Fibroblast of skin of scalp (primary cell): ENCODE results near the gene BRINP1.

Experiments
- DNase-seq: peaks from one replicate; pipeline ENCODE4 v3.0.0-alpha.2; 2013

Gene BRINP1

DNA sequence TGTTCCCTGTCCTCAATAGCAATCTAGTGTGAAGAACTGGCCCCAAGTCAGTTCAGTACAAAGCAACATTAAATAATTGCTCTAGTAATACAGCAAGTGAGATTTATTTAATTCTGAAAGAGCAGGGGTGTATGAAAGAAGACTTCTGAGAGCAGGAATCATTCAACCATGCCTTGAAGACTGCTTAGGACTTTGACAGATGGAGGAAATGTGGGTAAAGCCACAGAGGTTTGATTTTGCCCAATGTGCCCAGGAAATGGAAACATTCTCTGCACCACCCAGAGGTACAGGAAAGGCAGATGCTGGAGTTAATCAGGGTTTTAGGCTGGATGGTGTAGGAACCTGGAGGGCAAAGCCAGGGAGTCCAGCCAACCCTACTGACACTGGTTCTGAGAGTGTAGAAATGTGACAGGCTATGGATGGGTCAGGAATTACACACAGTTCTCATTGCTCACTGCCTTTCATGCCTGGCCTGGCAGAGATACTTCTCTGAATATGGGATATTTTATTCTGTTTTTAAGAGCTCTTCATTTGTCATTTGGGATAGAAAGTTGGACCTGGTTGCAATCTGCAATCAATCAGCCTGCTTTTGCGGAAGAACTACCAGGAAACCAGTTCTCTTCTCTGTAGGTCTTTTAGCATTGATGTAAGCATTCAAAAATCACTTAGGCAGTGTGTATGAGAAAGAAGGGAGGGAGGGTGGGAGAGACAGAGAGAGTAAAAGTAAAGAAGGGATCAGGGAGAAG lies 88.3 kb downstream of the BRINP1 start:
- no peak for DNase-seq

DNA sequence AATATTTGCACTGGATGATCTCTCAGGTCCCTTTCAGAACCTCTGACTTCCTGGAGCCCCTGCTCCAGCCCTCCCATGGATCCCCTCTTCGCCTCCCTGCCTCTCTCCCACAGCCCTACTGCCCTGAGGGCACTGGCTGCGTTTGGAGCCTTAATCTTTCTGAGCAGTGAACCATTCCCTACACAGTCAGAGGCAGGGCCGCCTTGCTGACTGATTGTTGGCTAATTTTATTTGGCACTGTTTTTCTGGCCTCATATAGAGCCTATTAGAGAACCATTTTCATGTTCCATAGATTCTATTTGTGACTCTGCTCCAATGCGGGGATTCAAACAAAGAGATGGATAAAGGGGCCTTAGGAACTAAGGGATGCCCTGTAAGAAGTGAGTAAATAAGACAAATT lies 91.1 kb downstream of the BRINP1 start:
- no peak for DNase-seq

DNA sequence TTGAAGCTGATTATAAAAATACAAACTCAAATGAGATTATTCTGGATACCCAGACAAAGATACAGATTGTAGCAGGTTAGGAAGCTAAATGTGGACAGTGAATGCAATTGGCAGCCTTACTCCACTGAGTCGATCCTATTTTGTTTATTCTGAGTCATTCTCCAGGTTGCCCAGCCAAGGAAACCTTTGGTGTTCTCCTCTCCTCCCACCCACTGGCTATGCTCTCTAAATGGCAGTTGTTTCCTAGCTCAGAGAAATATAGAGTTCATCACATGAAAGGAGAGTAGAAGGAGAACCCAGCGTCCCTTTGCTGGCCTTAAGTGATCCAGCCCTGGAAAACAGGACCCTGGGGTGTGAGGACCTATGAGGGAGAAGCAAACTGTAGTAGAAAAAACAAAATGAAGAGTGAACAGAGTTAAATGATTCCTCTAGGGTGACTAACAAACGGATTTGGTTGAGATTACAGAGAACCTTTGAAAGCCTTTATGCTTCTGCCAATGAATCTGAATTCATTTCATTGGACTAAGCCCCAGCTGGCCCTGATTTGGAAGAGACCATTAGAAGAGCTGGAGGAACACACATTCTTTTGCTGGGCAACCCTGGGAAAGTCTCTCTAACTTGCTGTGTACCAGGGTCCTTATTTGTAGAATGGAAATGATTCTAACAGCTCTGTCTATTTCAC lies 95.1 kb downstream of the BRINP1 start:
- DNase-seq: no peak

DNA sequence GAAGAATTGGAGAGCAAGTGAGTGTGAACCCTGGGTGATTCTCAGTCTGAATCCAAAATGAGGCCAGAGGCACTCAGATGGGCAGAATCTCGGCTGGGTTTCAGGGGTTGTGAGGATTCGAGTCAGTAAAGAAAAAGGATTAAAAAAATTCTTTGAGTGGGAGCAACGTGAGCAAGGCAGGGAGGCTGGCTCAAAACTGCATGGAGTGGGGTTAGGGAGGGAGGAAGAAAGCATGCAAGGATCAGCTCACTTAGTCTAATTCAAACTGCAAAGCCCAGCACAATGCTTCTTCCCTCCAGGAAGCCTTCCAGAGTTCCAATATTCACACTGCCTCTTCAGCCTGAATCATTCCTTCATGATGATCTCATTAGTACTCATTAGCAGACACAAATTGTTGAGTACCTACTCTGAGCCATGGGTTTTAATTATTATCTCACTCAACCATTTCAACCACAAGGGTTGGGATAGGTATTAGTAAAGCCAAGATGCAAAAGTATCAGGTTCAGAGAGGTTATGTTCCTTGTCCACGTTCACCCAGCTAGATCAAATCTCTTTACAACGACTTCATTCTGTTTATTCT lies 95.8 kb downstream of the BRINP1 start:
- no peak for DNase-seq

DNA sequence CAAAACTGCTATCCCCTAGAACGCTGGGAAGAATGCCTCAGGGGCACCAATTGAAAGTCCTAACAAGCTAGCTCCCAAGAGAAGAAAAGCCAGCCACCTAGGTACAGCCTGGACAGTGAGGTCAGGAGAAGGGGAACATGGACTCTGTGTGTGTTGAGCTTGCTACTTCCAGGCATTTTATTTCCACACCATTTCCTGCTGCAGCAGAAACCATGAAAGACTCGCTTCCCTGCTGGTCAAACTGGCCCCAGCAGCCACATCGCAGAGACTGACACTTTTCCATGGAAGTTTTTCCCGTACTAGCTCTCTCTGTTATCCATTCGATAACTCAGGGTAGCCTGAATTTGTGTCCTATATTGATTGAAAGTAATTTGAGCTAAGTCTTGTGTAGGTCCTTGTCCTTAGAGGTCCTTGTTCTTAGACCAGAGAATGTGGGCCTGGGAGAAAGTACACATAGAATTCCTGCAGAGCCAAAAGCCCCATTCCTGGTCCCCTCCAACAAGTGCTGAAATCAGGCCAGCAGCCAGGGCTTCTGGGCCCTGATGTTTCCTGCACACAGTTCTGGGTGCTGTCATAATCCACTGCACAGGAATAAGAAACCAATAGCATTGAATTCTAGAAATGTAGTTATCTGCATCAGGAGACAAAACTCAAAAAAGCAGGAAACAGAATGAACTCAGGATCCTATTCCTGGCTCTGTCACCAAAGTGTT lies 96.6 kb downstream of the BRINP1 start:
- no peak for DNase-seq

GRCh38 chr9:119268985-119269384 lies 100.2 kb downstream of the BRINP1 start:
- DNase-seq: no peak

DNA sequence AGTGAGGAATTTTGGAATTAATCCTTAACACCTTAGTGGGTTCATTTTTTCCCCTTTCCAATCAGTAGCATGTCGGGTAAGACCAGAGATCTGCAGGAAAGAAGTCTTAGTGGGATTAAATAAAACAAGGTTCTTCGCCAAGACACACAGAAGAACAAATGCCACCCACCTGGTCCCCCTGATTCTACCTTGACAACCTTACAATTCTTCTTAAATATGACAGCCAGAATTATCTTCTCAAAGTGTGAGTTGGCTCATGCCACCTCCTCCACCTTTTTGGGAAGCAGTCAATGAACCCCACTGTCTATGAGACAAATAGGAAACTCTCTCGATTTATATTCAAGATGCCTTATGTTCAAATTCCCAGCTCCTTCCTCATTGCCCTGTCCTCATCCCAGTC lies 105.1 kb downstream of the BRINP1 start:
- no peak for DNase-seq

DNA sequence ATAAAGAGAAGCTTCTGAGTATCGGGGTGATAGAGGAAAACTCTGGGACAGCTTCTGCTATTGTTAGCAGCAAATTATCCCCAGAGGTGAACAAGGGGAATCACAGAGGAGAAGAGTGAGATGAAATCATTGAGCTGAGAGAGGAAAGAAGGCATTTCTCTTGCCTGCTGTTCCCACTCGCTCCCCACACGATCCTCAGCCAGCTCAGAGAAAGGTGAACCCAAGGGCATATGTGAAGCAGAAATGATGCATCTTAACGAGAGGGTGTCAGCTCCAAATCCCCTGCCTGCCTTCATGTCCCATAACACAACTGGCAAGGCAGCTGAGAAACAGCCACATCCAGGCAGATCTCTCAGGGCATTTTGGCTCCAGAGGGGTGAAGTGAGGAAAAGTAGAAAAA lies 111.6 kb downstream of the BRINP1 start:
- DNase-seq: no peak

GRCh38 chr9:119255116-119255515 lies 114.1 kb downstream of the BRINP1 start:
- no peak for DNase-seq

DNA sequence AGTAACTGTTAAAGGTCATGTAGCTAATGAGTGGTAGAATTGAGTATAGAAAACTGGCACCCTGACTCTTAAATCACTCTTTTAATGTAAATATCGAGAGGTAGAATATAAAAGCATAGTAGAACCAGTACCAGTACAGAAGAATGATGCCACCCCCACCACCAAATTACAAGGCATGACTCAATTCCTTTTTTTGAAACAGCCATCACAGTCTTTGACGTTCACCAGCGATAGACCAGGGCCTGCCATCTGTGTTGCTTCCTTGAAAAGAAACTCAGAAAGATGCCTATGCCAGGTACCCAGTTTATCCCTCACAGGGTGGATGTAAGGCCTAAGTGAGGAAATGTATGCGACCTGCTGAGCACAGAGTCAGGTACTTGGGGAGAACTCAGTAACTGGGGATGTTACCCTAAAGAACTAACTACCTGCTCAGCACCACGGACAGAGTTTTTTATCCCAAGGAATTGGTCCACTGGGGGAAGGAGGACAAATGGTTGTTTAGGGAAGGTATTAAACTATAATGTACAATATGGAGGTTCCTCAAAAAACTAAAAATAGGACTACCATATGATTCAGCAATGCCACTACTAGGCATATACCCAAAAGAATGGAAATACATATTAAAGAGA lies 116.5 kb downstream of the BRINP1 start:
- no peak for DNase-seq

DNA sequence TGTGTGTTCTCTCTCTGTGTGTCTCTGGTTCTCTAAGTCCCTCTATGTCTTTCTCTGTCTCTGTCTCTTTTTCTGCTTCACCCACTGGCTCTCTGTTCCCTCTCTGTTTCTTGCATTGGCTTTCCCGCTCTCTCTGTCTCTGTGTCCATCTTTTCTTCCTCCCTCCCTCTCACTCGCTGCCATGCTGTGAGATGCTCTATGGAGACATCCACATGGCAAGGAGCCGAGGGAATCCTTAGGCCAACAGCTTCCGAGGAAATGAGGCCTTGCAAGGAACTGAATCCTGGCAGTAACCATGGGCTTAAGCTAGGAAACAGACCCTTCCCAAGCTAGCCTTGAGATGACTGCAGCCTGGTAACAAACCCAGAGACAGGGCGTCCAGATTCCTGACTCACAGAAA lies 117.3 kb downstream of the BRINP1 start:
- no peak for DNase-seq

- DNase-seq: no peak
These were observed 118.5 kb downstream of the BRINP1 start for GRCh38 chr9:119250730-119251129.

GRCh38 chr9:119240546-119240945 lies 128.7 kb downstream of the BRINP1 start:
- DNase-seq: no peak

DNA sequence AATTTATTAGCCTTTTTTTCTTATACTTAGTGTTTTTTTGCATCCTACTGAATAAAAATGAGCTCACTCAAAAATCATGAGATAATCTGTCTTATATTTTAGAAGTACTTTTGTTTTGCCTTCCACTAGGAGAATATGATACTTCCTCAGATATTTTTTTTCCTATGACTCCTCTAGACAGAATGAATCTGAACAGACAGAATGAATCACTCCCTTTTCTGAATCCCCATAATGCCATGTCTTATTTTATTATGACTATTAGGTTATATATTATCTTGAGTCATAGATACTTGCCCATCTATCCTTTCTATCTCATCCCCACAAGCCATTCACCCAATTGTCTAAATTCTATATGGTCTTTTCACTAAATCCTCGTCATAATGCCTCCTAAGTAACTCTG lies 134.6 kb downstream of the BRINP1 start:
- no peak for DNase-seq

DNA sequence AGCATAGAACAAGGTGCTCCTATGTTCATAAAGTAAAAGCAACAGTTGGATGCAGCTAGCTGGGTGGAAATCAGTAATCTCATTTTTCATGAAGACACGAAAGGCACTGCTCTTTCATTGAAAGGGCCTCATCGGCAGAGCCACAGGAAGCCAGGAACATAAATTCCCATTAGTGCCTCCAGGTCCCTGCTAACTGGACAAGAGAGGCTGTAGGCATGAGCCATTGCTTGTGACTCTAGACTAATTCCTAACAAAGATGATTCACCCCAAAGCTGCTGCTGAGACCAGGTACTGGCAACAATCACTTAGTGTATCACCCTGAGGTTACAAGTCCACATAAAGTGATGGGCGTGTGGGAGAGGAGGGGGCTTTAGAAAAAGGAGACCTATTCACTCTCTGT lies 141.8 kb downstream of the BRINP1 start:
- DNase-seq: no peak

DNA sequence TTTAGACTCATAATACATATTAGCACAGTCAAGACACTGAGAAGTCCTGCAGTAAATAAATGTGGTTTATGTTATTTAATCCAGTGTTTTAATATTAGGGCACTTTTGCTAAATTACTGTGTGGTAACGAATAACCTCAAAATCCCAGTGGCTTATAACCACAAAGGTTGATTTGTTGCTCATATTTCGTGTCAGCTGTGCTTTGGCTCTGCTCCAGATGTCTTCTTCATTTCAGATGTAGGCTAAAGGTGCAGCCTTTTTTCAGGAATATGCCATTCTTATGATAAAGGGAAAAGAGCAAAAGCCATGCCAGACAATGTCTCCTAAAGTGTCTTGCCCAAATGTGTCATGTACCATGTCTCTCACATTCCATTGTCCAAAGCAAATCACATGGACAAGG lies 144.8 kb downstream of the BRINP1 start:
- no peak for DNase-seq

DNA sequence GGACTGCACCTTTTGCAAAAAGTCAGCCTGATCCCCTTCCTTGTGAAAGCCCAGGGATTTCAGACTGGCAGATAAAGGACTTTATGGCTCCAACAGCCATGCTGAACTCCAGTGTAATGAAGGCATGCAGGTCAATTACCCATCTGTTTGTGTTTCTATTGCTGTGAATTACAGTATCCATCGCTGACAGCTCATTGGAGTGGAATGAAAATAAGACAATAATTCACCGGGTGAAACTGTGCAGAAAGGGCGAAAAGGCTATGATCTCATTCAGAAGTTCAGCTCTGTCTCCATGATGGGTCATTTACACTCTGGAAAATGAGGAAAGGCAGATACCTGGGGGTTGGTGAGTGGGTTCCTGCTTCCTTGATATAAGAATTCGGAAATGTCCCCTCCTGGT lies 148.0 kb downstream of the BRINP1 start:
- no peak for DNase-seq

DNA sequence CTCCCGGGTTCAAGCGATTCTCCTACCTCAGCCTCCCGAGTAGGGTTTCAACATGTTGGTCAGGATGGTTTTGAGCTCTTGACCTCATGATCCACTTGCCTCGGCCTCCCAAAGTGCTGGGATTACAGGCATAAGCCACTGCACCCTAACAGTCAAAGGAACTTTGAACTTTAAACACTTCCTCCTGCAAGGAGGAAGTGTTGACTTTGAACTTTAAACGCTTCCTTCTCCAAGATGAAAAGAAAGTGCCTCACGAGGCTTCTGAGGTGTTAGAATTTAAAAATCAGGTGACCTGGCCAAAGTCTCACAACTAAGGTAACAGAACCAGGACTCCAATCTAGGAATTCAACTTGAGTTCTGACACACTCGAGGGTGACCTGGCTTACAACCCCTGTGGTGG lies 150.9 kb downstream of the BRINP1 start:
- no peak for DNase-seq

DNA sequence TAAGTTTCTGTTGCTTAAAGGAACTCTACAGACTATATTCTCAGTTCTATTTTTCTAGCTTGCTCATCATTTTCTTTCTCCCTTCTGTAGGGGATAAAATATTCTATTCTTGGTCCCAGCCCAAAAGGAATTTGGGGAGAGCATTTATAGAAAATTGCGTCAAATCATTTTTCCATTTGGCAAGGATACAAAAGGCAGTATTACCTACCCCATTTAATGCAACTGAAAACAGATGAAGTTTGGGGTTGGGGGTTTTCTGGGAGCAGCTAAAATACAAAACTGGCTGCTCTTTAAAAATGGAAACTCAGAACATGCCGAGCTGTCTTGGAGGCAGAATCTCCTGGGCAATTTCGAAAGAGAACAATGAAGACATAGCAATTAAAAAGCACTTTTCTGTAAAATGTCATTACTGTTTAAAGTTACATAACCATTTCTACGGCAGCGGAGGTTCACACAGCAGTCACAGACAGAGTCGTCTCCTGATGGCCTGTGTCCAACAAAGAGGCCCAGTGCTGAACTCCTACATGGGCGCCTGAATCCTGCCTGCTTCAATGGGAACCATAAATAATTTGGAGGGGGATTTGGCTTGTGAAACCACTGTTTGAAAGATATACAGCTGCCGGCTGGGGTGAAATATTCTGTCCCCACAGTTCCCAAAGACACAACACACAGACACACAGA lies 152.4 kb downstream of the BRINP1 start:
- DNase-seq: no peak

DNA sequence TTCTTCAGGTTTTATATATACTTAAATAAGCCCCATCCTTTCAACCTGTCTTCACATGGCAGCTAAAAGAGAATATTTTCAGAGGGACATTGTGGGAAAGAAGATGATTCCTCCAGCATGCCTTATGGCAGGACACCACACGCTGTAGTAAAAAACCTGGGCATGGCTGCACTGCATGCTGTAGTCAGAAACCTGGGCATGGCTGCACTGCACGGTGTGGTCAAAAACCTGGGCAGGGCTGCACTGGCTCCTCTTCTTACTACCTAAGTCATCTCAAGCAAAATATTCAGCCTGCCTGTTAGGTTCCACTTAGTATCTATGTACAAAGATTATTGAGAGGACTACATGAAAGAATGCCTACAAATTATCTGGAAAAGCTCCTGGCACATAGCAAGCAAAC lies 153.6 kb downstream of the BRINP1 start:
- no peak for DNase-seq

GRCh38 chr9:119213471-119213870 lies 155.8 kb downstream of the BRINP1 start:
- no peak for DNase-seq

DNA sequence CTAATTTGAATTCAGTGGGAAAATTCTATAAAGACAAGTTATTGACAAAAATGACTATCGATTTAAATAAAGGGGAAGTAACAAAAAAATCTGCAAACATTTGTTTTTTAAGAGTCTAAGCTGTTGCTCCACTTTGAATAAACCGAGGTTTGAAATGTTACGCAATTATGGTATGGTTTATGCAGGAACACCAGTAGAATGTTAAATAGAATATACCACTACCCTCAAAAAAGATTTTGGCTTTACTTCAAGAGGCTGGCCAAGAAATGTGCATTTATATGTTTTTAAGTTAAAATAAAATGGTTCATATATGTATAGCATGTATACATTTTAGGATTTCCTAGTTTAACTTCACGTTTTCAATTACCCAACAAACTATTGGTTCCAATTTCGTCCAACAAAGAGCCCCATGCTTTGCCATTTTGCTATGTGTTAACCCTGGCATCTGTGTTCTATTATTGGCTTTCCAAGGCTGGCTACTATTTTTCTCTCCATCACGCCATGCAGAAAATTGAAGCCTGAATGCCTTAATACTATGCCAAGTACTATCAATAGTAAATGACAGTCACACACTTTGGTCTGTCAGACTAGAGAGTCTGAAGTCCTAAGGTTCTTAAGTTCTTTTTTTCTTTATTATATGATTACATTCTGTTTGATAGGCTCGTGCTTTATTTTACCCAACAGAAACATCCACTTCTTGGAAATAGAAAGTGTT lies 171.2 kb downstream of the BRINP1 start:
- DNase-seq: no peak
